AG04450 (cell line): ENCODE measurements around the gene CADM2. TPM values are rescaled to one million over a fixed set of nuclear protein-coding genes. Genes with fewer than 3 reads are reported as not detected.

ENCODE experiments used
- CTCF ChIA-PET: fragments of 300-600, 350-600 bp; formaldehyde crosslinking; extraction: SDS; loops from one replicate; lab custom pipeline; 2022; ENCODE audit warnings: antibody characterized with exemption, inconsistent platforms; lab: Charles Lee
- POLR2A ChIA-PET: fragments of 350-600 bp; formaldehyde crosslinking; extraction: SDS; loops from one replicate; lab custom pipeline; 2021; ENCODE audit warnings: antibody characterized with exemption, inconsistent platforms; lab: Yijun Ruan, JAX
- DNase-seq: peaks from one replicate; pipeline ENCODE4 v3.0.0-alpha.2; 2011; ENCODE audit warnings: low read depth, low spot score
- H3K27ac ChIP-seq: one replicate; pipeline ENCODE4 v1.5.1; 2012; ENCODE audit warnings: low read depth, low read length, control low read depth
- H3K27me3 ChIP-seq: one replicate; pipeline ENCODE4 v1.6.0; 2012; ENCODE audit warnings: low read length; ENCODE audit not compliant: control insufficient read depth, insufficient read depth
- H3K4me3 ChIP-seq: 2 replicates; pipeline ENCODE4 v1.5.1; 2011; ENCODE audit warnings: mild to moderate bottlenecking, low read depth, low read length, control low read depth
- H3K9me3 ChIP-seq: 2 replicates; pipeline ENCODE4 v1.5.1; 2012; ENCODE audit warnings: low read length; ENCODE audit not compliant: control insufficient read depth, insufficient read depth
- CTCF ChIP-seq: IDR thresholded peaks from 2 replicates; pipeline ENCODE4 v1.5.1; 2011; ENCODE audit warnings: low read depth, low read length, control low read depth, inconsistent platforms
- polyA plus RNA-seq: library from polyadenylated mRNA; depleted of rRNA; stranded (reverse); fragments of >200 nt; gene quantifications from 2 replicates; pipeline ENCODE4 v1.2.3, GENCODE V29; 2011

The CADM2 gene
- polyA plus RNA-seq, 1 experiment = not detected

- Histone ChIP-seq H3K27me3 (no peaks in the 10 kb centered on the region), H3K9me3 (no peaks in the 10 kb centered on the region; the same call in 1 of the 2 replicates), H3K27ac (no peak overlapping the region), H3K4me3 (no peak overlapping the region)
- no peak for TF ChIP-seq CTCF
- CTCF ChIA-PET = no interaction called here
- POLR2A ChIA-PET = no interaction called here
- no peak for DNase-seq
These were observed 801.6 kb downstream of the CADM2 start for GRCh38 chr3:85760342-85760741.

GRCh38 chr3:85780806-85781205 is 822.0 kb downstream of the CADM2 start:
- Histone ChIP-seq H3K4me3 (no peak overlapping the region), H3K27me3 (no peaks in the 10 kb centered on the region), H3K27ac (no peak overlapping the region), H3K9me3 (no peaks in the 10 kb centered on the region)
- ChIA-PET CTCF (no interaction called here), POLR2A (no interaction called here)
- TF ChIP-seq CTCF = no peak
- DNase-seq = no peak

GRCh38 chr3:85781806-85782205 is 823.0 kb downstream of the CADM2 start:
- ChIA-PET POLR2A (no interaction called here), CTCF (no interaction called here)
- H3K27ac ChIP-seq = no peak overlapping the region
- H3K4me3 ChIP-seq = no peak overlapping the region
- DNase-seq = no peak
- no peak for TF ChIP-seq CTCF
- no peaks in the 10 kb centered on the region for H3K27me3 ChIP-seq
- no peaks in the 10 kb centered on the region for H3K9me3 ChIP-seq

- DNase-seq = no peak
- H3K27ac ChIP-seq = no peak overlapping the region
- H3K27me3 ChIP-seq = no peaks in the 10 kb centered on the region
- POLR2A ChIA-PET = no interaction called here
- no peaks in the 10 kb centered on the region for H3K9me3 ChIP-seq
- TF ChIP-seq CTCF = no peak
- H3K4me3 ChIP-seq = no peak overlapping the region
- CTCF ChIA-PET = no interaction called here
These were observed 824.5 kb downstream of the CADM2 start for GRCh38 chr3:85783291-85783690.

- Histone ChIP-seq H3K27ac (no peak overlapping the region), H3K4me3 (no peak overlapping the region), H3K9me3 (no peaks in the 10 kb centered on the region), H3K27me3 (no peaks in the 10 kb centered on the region)
- no peak for TF ChIP-seq CTCF
- ChIA-PET CTCF (no interaction called here), POLR2A (no interaction called here)
- no peak for DNase-seq
These were observed 827.0 kb downstream of the CADM2 start for GRCh38 chr3:85785766-85786165.
